SH-SY5Y (cell line): ENCODE data around the gene TBX15.

ENCODE experiments used
- GATA2 ChIP-seq: IDR thresholded peaks from 2 replicates; pipeline ENCODE4 v1.6.1; 2011; ENCODE audit warnings: mild to moderate bottlenecking, low read depth, low read length
- GATA3 ChIP-seq: IDR thresholded peaks from 2 replicates; pipeline ENCODE4 v1.6.1; 2011; ENCODE audit warnings: low read depth, mild to moderate bottlenecking, low read length, moderate library complexity

TBX15 gene

DNA sequence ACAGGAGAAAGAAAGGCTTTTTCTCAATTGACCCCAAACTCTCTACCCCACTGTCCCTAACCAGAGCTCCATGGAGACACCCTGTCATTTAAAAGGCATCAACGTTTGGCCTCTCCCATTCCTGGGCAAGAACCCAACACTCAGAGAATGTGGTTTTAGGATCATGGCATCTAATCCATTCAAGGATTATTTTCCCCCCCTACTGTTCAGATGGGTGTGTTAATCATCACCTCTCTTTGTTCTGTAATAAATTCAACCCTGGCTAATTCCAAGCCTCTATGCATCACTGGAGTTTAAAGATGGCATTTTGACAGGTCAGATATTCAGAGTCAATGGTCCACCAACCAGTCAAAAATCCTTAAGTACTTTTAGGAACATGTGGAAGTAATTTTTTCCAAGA, 42.7 kb downstream of the TBX15 start:
- no peak for TF ChIP-seq GATA2
- no peak for TF ChIP-seq GATA3

GRCh38 chr1:118944546-118944945, 43.6 kb downstream of the TBX15 start:
- no peak for TF ChIP-seq GATA3
- TF ChIP-seq GATA2, result no peak

DNA sequence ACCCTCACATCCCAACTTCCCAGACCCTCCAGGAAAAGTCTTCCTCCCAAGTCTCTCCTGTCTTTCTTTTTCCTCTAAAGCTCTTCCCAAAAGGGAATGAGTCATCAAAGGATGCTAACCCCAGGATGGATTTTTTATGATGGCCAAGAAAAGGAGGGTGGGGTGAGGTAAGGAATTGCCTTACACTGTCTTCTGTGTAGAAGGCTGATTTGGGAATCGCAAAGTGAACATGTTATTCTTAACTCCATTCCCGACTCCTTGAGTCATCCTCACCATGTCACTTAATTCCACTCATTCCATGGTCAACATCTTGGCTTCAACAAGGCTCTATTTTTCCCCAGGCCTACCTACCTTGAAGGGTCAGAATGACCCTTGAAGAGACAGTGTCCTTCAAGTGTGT, 44.0 kb downstream of the TBX15 start:
- TF ChIP-seq GATA3, result no peak
- TF ChIP-seq GATA2, result no peak

GRCh38 chr1:118940957-118941356, 47.2 kb downstream of the TBX15 start:
- TF ChIP-seq GATA2, result no peak
- TF ChIP-seq GATA3, result no peak

- TF ChIP-seq GATA2, result no peak
- no peak for TF ChIP-seq GATA3
These were observed 50.6 kb downstream of the TBX15 start for GRCh38 chr1:118937413-118938072.

DNA sequence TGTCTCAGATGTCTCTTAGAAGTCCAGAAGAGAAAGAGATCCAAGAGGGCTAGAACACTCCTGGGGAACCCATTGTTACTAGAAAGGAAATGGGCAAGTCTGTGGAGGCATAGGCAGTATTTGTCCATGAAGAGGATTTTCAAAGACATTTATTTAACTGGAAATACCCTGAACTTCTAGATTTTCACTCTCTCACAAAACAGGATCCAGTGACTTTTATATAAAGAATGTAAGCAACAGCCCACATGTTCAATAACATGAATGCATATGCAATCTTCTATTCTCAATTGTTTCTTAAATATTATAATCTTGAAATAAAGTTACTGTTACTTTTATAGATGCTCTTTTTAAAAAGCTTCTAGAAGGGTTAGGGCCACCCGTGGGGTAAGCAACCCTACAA, 53.4 kb downstream of the TBX15 start:
- no peak for TF ChIP-seq GATA3
- TF ChIP-seq GATA2, result no peak

GRCh38 chr1:118933051-118933781, 54.9 kb downstream of the TBX15 start:
- no peak for TF ChIP-seq GATA3
- TF ChIP-seq GATA2, result no peak

DNA sequence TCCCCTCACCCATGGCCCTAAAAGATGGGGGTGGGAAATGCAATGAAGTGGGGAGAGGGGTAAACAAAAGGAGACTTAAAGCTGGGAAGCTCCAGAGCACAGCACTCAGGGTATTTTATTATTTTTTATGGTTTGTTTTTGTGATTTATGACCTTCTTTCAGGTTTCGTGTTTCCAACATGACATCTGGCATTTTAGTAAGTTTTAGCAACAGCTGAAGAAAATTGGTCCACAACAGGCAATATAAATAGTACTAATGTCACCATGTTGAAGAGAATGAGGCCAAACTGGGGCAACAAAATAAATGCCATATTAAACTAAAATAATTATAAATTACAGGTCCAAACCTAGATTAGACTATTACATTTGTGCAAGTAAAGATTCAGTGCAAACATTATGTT, 56.3 kb downstream of the TBX15 start:
- no peak for TF ChIP-seq GATA2
- TF ChIP-seq GATA3, result no peak

DNA sequence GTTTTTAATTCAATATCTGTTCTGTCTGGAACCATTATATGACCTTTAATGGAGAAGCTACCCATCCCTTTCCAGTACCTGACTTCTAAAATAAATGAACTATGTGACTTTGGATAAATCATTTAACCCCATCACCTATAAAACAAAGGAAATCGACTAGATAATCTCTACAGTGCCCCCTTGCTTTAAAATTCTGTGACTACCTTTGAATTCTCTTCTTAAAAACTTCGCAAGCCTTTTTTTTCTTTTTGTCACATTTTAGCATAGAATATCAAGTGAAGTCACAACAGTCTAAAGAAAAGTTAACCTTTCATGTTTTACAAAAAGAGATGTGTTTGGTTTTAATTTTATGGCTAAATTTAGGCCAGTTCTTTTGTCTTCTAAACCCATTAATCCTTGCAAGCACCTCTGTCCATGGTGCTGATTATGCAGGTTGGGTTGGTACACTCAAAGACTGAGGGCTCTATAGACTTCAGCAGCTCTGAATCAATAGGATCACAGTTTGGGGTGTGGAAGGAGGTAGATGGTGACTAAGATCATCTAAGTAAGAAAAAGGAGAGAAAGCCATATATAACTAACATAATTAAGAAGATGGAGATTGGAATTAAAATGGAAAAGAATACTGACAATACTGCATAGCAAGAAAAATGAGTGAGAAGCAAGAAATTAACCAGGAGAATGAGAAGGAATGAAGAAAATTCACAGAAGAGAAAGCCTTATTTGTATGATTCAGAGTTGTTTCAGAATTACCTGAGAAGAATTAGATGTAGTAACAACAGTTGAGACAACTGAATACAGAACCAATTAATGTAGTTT, 59.2 kb downstream of the TBX15 start:
- TF ChIP-seq GATA2 (no peak), GATA3 (no peak)

DNA sequence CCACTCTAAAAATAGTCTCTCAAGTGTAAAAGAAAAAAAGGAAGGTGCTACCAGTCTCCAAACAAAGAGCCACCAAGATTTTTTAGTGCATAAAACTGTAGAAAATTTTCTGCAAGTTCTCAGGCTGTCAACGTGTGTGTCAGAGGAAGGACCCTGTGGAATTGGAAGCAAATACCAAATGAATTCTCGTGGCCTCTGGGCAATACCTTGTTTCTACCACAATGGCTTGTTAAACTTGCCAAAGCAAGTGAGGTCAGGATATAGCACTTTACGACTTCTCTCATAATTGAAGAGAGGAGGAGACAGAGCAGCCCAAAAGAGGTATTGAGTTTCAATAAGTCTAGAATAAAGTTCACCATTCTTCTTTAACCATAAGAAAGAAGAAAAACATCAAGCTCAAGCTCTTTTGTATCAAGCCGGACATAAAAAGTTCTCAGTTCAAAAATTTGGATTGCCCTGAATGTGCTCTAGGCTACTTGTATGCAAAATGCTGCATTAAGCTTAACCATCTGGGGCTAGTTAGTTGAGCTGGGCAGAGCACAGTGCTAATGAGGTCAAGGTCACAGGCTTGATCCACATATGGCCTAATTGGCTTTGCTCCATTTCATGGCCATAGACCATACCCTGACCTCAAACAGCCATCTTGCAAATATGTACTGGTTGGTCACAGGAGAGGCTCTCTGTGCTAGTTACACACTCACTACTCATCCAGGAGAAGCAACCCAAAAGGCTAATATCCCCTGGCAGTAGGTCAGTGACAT, 60.5 kb downstream of the TBX15 start:
- TF ChIP-seq GATA3 (no peak), GATA2 (no peak)

DNA sequence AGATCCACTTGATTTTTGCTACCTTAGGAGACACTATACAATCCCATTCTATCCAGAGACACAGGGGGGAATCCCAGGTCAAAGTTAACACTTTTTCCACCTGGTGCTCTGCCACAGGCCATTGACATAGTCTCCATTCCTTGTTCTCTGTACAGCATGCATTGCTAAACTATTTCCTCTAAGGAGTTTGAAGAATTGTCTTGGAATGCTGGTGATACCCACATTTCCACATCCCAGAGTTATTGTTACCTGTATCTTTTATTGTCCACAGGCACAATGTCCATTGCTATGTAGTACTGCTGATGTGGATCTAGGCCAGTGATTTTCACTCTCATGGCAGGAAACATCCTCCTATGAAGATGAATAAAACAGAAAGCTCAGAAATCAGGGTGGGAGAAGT, 61.9 kb downstream of the TBX15 start:
- TF ChIP-seq GATA2 (no peak), GATA3 (no peak)

DNA sequence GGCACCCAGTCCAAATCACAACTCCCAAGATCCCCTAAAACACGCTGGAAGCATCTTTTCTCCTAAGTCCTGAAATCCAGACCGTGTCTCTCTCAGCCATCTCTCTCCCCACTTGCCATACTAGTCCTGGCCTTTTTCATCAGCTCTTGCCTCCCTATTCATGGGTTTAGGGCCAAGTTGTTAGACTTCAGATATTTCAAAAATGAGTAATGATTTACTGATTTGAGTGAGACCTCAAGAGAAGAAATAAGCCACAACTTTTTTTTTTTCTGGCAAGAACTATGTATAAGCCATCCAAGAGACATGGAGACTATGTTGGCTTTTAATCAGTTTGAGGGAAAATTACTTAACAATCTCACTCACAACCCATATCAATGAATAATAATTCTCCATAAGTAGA, 62.5 kb downstream of the TBX15 start:
- TF ChIP-seq GATA2 (no peak), GATA3 (no peak)

DNA sequence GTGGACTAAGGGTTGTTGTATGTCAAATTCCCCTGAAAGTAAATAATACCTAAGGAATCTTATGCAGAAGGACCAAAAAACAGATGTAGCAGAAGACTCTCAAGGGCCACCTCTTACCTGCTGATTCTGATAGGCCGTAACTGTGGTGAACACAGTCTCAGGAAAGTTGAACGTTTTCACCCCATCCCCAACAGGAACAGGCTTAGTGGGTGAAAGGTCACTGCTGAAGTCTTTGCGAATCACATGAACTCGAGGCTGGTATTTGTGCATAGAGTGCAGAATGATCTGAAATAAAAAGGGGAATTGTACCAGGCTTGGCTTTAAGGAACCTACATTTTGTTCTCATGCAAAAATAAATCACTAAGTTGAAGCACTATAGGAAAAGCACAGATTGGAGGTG, 64.8 kb downstream of the TBX15 start:
- TF ChIP-seq GATA2 (no peak), GATA3 (no peak)

- no peak for TF ChIP-seq GATA3
- no peak for TF ChIP-seq GATA2
These were observed 66.1 kb downstream of the TBX15 start for GRCh38 chr1:118921994-118922393.
